Measurements from ENCODE around the gene NDST3. TPM values are rescaled to one million over a fixed set of nuclear protein-coding genes. Genes with fewer than 3 reads are reported as not detected.

NDST3 gene
- total and polyA plus RNA-seq, 2 of the 13 experiments (the other 11 are each of a cell fraction or from before 2014, with no cell fraction given), result not detected

DNA sequence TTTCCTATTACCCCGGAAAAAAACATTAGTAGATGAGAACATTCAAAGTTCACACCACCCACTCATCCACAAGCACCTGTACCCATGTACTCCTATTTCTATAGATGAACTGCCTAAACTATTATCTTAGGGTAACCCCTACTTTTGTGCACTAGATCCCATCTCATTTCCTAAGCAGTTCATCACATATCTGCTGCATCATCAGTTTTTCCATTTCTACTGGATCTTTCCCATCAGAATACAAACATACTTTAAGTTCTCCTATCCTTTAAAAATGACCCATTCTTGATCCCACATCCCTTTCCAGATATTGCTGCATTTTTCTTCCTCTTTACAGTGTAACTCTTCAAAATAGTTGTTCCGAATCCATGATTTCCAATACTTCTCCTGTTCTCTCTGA is 237.5 kb downstream of the NDST3 start (continued):
- TF ChIP-seq, protein P1, sequence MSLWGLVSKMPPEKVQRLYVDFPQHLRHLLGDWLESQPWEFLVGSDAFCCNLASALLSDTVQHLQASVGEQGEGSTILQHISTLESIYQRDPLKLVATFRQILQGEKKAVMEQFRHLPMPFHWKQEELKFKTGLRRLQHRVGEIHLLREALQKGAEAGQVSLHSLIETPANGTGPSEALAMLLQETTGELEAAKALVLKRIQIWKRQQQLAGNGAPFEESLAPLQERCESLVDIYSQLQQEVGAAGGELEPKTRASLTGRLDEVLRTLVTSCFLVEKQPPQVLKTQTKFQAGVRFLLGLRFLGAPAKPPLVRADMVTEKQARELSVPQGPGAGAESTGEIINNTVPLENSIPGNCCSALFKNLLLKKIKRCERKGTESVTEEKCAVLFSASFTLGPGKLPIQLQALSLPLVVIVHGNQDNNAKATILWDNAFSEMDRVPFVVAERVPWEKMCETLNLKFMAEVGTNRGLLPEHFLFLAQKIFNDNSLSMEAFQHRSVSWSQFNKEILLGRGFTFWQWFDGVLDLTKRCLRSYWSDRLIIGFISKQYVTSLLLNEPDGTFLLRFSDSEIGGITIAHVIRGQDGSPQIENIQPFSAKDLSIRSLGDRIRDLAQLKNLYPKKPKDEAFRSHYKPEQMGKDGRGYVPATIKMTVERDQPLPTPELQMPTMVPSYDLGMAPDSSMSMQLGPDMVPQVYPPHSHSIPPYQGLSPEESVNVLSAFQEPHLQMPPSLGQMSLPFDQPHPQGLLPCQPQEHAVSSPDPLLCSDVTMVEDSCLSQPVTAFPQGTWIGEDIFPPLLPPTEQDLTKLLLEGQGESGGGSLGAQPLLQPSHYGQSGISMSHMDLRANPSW (CRISPR knock-in tag; IDR thresholded peaks at IDR 0.05; ENCODE audit: borderline replicate concordance), result no peak
- TF ChIP-seq PLRG1 (conservative IDR thresholded peaks at IDR 0.05), result no peak
- peak; percentile 90 for TF ChIP-seq MAFF (IDR thresholded peaks at IDR 0.05; ENCODE audit: low read depth, low read length)
- no peak for TF ChIP-seq RNF2 (conservative IDR thresholded peaks at IDR 0.05; ENCODE audit: low read depth)
- TF ChIP-seq, protein P2, sequence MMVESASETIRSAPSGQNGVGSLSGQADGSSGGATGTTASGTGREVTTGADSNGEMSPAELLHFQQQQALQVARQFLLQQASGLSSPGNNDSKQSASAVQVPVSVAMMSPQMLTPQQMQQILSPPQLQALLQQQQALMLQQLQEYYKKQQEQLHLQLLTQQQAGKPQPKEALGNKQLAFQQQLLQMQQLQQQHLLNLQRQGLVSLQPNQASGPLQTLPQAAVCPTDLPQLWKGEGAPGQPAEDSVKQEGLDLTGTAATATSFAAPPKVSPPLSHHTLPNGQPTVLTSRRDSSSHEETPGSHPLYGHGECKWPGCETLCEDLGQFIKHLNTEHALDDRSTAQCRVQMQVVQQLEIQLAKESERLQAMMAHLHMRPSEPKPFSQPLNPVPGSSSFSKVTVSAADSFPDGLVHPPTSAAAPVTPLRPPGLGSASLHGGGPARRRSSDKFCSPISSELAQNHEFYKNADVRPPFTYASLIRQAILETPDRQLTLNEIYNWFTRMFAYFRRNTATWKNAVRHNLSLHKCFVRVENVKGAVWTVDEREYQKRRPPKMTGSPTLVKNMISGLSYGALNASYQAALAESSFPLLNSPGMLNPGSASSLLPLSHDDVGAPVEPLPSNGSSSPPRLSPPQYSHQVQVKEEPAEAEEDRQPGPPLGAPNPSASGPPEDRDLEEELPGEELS (CRISPR knock-in tag; IDR thresholded peaks at IDR 0.05), result no peak
- no peak for TF ChIP-seq TAF15 (IDR thresholded peaks at IDR 0.05; ENCODE audit: low read depth, low read length, poor library complexity, severe bottlenecking)
- no peak for TF ChIP-seq ZIK1 (CRISPR knock-in tag; IDR thresholded peaks at IDR 0.05; ENCODE audit: borderline replicate concordance, low read depth)

DNA sequence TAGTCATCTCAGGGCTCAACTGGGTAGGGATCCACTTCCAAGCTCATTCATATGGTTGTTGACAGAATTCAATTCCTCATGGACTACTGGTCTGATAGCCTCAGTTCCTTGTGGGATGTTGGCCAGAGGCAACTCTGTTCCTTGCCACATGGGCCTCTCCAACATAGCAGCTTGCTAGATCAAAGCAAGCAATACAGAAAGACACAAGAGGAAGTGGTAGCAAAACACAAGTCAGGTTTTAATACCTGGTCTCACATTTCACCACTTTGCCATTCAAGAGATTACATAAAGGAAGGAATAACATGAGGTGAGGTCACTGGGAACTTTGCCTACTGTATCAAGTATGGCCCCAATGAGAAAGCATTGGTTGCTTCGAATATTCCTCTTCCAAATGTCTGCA is 239.4 kb downstream of the NDST3 start:
- in situ Hi-C loops (cut with HindIII; ENCODE audit: extremely low pct_ligation_motif_present, low pct_unique_long_range_greater_than_20kb), result loop anchor here (10.0 kb wide), 1 partner anchor 199 kb away; no protein-coding TSS in a partner anchor
- H3K27ac ChIP-seq (ENCODE audit: extremely low read length, insufficient read depth, low read length), result no peak overlapping the region
- H3K4me3 ChIP-seq (replicated peaks in 1 of 3; ENCODE audit: insufficient read depth in 1 of 3, low read depth in 2 of 3, low read length in 3 of 3), result no peak overlapping the region
- peaks cover 17% of the 10 kb centered on the region for H3K4me1 ChIP-seq (ENCODE audit: insufficient read depth, low read length)
- no TSS peak for BruUV-seq (replicated peaks)
- ATAC-seq (no peak), DNase-seq (ENCODE audit: low spot score) (no peak), FAIRE-seq (no peak)
- H3K9ac ChIP-seq (ENCODE audit: insufficient read depth, low read depth, low read length), result no peak overlapping the region
- ChIA-PET CTCF (ENCODE audit: low intra/inter-chr PET ratio, low total read pairs) (no interaction called here), POLR2A (no interaction called here)
- H4K20me1 ChIP-seq (ENCODE audit: insufficient read depth, low read length), result no peaks in the 10 kb centered on the region
- TF ChIP-seq, protein P3, sequence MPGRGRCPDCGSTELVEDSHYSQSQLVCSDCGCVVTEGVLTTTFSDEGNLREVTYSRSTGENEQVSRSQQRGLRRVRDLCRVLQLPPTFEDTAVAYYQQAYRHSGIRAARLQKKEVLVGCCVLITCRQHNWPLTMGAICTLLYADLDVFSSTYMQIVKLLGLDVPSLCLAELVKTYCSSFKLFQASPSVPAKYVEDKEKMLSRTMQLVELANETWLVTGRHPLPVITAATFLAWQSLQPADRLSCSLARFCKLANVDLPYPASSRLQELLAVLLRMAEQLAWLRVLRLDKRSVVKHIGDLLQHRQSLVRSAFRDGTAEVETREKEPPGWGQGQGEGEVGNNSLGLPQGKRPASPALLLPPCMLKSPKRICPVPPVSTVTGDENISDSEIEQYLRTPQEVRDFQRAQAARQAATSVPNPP (CRISPR knock-in tag; IDR thresholded peaks at IDR 0.05), result no peak
- TF ChIP-seq CBX5 (CRISPR knock-in tag; IDR thresholded peaks at IDR 0.05; ENCODE audit: borderline replicate concordance), result no peak
- no peak for TF ChIP-seq LCORL (IDR thresholded peaks at IDR 0.05)
- no peak for TF ChIP-seq LCORL (CRISPR knock-in tag; IDR thresholded peaks at IDR 0.05)
- whole genome bisulfite sequencing (ENCODE audit: low lambda C conversion rate), result 89% methylated on average over 1 of the region's 1 CpG
- no peaks in the 10 kb centered on the region for H3K9me3 ChIP-seq (ENCODE audit: low read length)
- H2AFZ ChIP-seq (ENCODE audit: low read length), result no peak overlapping the region
- H3K36me3 ChIP-seq (replicated peaks in 1 of 2; ENCODE audit: control insufficient read depth in 1 of 2, insufficient read depth in 2 of 2, low read length in 2 of 2), result no peaks in the 10 kb centered on the region
- no peaks in the 10 kb centered on the region; a peak in 1 of 5 replicates for H3K27me3 ChIP-seq (ENCODE audit: control insufficient read depth in 1 of 2, insufficient read depth in 2 of 2, low read length in 2 of 2)
- intact Hi-C loops (cut with micrococcal nuclease; ENCODE audit: unreplicated experiment), result no loop called here
- H3K4me2 ChIP-seq (ENCODE audit: low read depth, low read length), result no peak overlapping the region
- H3K79me2 ChIP-seq (ENCODE audit: insufficient read depth, low read length), result peaks cover 3% of the 10 kb centered on the region
